Central memory CD8-positive, alpha-beta T cell (primary cell): Measurements from ENCODE around the gene RTCA.

Experiments
- ATAC-seq: fragments of 150-1000 bp; cut with Tn5 transposase; replicated peaks from 2 replicates; pipeline ENCODE4 v1.10.0; 2022; ENCODE audit warnings: mild to moderate bottlenecking, moderate FRiP score, moderate number of reproducible peaks; ENCODE audit not compliant: poor library complexity, severe bottlenecking; ENCODE audit errors: extremely low read depth
- DNase-seq, 2 donors: peaks; one replicate each; pipeline ENCODE4 v3.0.0; 2021; ENCODE audit warnings: low spot score in 2 of 2
- H3K27ac Mint-ChIP-seq: one replicate; pipeline ENCODE4 v1.8.0; 2022; ENCODE audit warnings: low read depth, mild to moderate bottlenecking, moderate library complexity, mixed read lengths
- H3K27me3 Mint-ChIP-seq: one replicate; pipeline ENCODE4 v1.8.0; 2022; ENCODE audit warnings: mixed read lengths
- H3K36me3 Mint-ChIP-seq: one replicate; pipeline ENCODE4 v1.8.0; 2022; ENCODE audit warnings: mild to moderate bottlenecking, moderate library complexity, mixed read lengths; ENCODE audit not compliant: insufficient read depth
- H3K4me1 Mint-ChIP-seq: one replicate; pipeline ENCODE4 v1.8.0; 2022; ENCODE audit warnings: mixed read lengths
- H3K4me3 Mint-ChIP-seq: one replicate; pipeline ENCODE4 v1.8.0; 2022; ENCODE audit warnings: mild to moderate bottlenecking, moderate library complexity, mixed read lengths
- H3K9me3 Mint-ChIP-seq: one replicate; pipeline ENCODE4 v1.8.0; 2022; ENCODE audit warnings: mixed read lengths

Gene RTCA

GRCh38 chr1:100299521-100300222 lies 33.7 kb downstream of the RTCA start:
- no peak overlapping the region for H3K4me3 Mint-ChIP-seq
- no peaks in the 10 kb centered on the region for H3K27me3 Mint-ChIP-seq
- peaks cover 5% of the 10 kb centered on the region for H3K9me3 Mint-ChIP-seq
- no peak for DNase-seq
- peak; percentile 54 for ATAC-seq
- H3K4me1 Mint-ChIP-seq = peaks cover 15% of the 10 kb centered on the region
- H3K36me3 Mint-ChIP-seq = peaks cover 5% of the 10 kb centered on the region
- H3K27ac Mint-ChIP-seq = peak overlapping the region; percentile 37

GRCh38 chr1:100300691-100301090 lies 34.7 kb downstream of the RTCA start:
- H3K27ac Mint-ChIP-seq = no peak overlapping the region
- no peak for ATAC-seq
- no peaks in the 10 kb centered on the region for H3K27me3 Mint-ChIP-seq
- peaks cover 15% of the 10 kb centered on the region for H3K4me1 Mint-ChIP-seq
- peaks cover 1% of the 10 kb centered on the region for H3K36me3 Mint-ChIP-seq
- no peak for DNase-seq
- H3K9me3 Mint-ChIP-seq = peaks cover 5% of the 10 kb centered on the region
- no peak overlapping the region for H3K4me3 Mint-ChIP-seq

- no peak overlapping the region for H3K27ac Mint-ChIP-seq
- no peak for DNase-seq
- no peak overlapping the region for H3K4me3 Mint-ChIP-seq
These were observed 36.7 kb downstream of the RTCA start for GRCh38 chr1:100302739-100303138.

GRCh38 chr1:100304227-100304626 lies 38.2 kb downstream of the RTCA start:
- Mint-ChIP-seq H3K36me3 (no peaks in the 10 kb centered on the region), H3K4me1 (peaks cover 7% of the 10 kb centered on the region), H3K27me3 (no peaks in the 10 kb centered on the region), H3K9me3 (no peaks in the 10 kb centered on the region), H3K27ac (no peak overlapping the region), H3K4me3 (no peak overlapping the region)
- ATAC-seq (no peak), DNase-seq (no peak)

More at GRCh38 chr1:100302739-100303138, 36.7 kb downstream of the RTCA start:
- Mint-ChIP-seq H3K27me3 (no peaks in the 10 kb centered on the region), H3K9me3 (no peaks in the 10 kb centered on the region), H3K36me3 (peaks cover 1% of the 10 kb centered on the region), H3K4me1 (peaks cover 15% of the 10 kb centered on the region)
- no peak for ATAC-seq

- Mint-ChIP-seq H3K4me3 (no peak overlapping the region), H3K27me3 (no peaks in the 10 kb centered on the region), H3K4me1 (peaks cover under 1% of the 10 kb centered on the region), H3K27ac (no peak overlapping the region), H3K36me3 (no peaks in the 10 kb centered on the region), H3K9me3 (no peaks in the 10 kb centered on the region)
- no peak for DNase-seq
- ATAC-seq = no peak
These were observed 38.9 kb downstream of the RTCA start for GRCh38 chr1:100304921-100305320.

GRCh38 chr1:100305954-100306353 lies 39.9 kb downstream of the RTCA start:
- no peaks in the 10 kb centered on the region for H3K9me3 Mint-ChIP-seq
- H3K4me1 Mint-ChIP-seq = no peaks in the 10 kb centered on the region
- no peaks in the 10 kb centered on the region for H3K36me3 Mint-ChIP-seq
- no peaks in the 10 kb centered on the region for H3K27me3 Mint-ChIP-seq
- ATAC-seq (no peak), DNase-seq (no peak)
- H3K27ac Mint-ChIP-seq = no peak overlapping the region
- H3K4me3 Mint-ChIP-seq = no peak overlapping the region

GRCh38 chr1:100306735-100307313 lies 40.8 kb downstream of the RTCA start:
- DNase-seq (no peak), ATAC-seq (peak; percentile 28)

GRCh38 chr1:100308777-100309176 lies 42.8 kb downstream of the RTCA start:
- DNase-seq (no peak), ATAC-seq (no peak)
- no peaks in the 10 kb centered on the region for H3K9me3 Mint-ChIP-seq
- no peak overlapping the region for H3K27ac Mint-ChIP-seq
- H3K4me1 Mint-ChIP-seq = no peaks in the 10 kb centered on the region
- no peaks in the 10 kb centered on the region for H3K36me3 Mint-ChIP-seq
- no peaks in the 10 kb centered on the region for H3K27me3 Mint-ChIP-seq
- no peak overlapping the region for H3K4me3 Mint-ChIP-seq

More at GRCh38 chr1:100306735-100307313, 40.8 kb downstream of the RTCA start:
- Mint-ChIP-seq H3K4me1 (no peaks in the 10 kb centered on the region), H3K27me3 (no peaks in the 10 kb centered on the region), H3K9me3 (no peaks in the 10 kb centered on the region), H3K27ac (no peak overlapping the region), H3K36me3 (no peaks in the 10 kb centered on the region), H3K4me3 (no peak overlapping the region)

- ATAC-seq (no peak), DNase-seq (no peak)
- Mint-ChIP-seq H3K27ac (no peak overlapping the region), H3K4me3 (no peak overlapping the region), H3K4me1 (no peaks in the 10 kb centered on the region), H3K9me3 (no peaks in the 10 kb centered on the region), H3K27me3 (no peaks in the 10 kb centered on the region), H3K36me3 (no peaks in the 10 kb centered on the region)
These were observed 43.8 kb downstream of the RTCA start for GRCh38 chr1:100309863-100310262.

- peaks cover 11% of the 10 kb centered on the region for H3K9me3 Mint-ChIP-seq
- H3K4me3 Mint-ChIP-seq = no peak overlapping the region
- H3K27ac Mint-ChIP-seq = no peak overlapping the region
- ATAC-seq (no peak), DNase-seq (no peak)
- H3K27me3 Mint-ChIP-seq = no peaks in the 10 kb centered on the region
- H3K4me1 Mint-ChIP-seq = no peaks in the 10 kb centered on the region
- no peaks in the 10 kb centered on the region for H3K36me3 Mint-ChIP-seq
These were observed 47.4 kb downstream of the RTCA start for GRCh38 chr1:100313382-100313781.

- no peaks in the 10 kb centered on the region for H3K36me3 Mint-ChIP-seq
- H3K27ac Mint-ChIP-seq = no peak overlapping the region
- no peaks in the 10 kb centered on the region for H3K27me3 Mint-ChIP-seq
- no peaks in the 10 kb centered on the region for H3K4me1 Mint-ChIP-seq
- DNase-seq (no peak), ATAC-seq (no peak)
- H3K9me3 Mint-ChIP-seq = peaks cover 18% of the 10 kb centered on the region
- H3K4me3 Mint-ChIP-seq = no peak overlapping the region
These were observed 50.6 kb downstream of the RTCA start for GRCh38 chr1:100316622-100317021.

- H3K9me3 Mint-ChIP-seq = peaks cover 18% of the 10 kb centered on the region
- H3K27ac Mint-ChIP-seq = no peak overlapping the region
- H3K36me3 Mint-ChIP-seq = no peaks in the 10 kb centered on the region
- no peak overlapping the region for H3K4me3 Mint-ChIP-seq
- no peaks in the 10 kb centered on the region for H3K4me1 Mint-ChIP-seq
- DNase-seq (no peak), ATAC-seq (no peak)
- H3K27me3 Mint-ChIP-seq = no peaks in the 10 kb centered on the region
These were observed 54.5 kb downstream of the RTCA start for GRCh38 chr1:100320311-100321099.

GRCh38 chr1:100321100-100321493 lies 55.1 kb downstream of the RTCA start:
- Mint-ChIP-seq H3K27ac (no peak overlapping the region), H3K9me3 (peaks cover 18% of the 10 kb centered on the region), H3K36me3 (no peaks in the 10 kb centered on the region), H3K4me1 (no peaks in the 10 kb centered on the region), H3K27me3 (no peaks in the 10 kb centered on the region), H3K4me3 (no peak overlapping the region)
- no peak for ATAC-seq
- DNase-seq = no peak
